Calu3 (cell line): ENCODE data around the gene NR5A1. TPM values are rescaled to one million over a fixed set of nuclear protein-coding genes. Genes with fewer than 3 reads are reported as not detected.

Source experiments
- BruUV-seq: library from RNA; stranded (reverse); fragments of 400-500 nt; replicated peaks from 2 replicates; lab custom pipeline; 2021; lab: Mats Ljungman, UMichigan
- CTCF ChIA-PET: fragments of 300-600 bp; sonication (Branson Sonifier 250); formaldehyde crosslinking; loops from one replicate; lab custom pipeline; 2022; ENCODE audit warnings: antibody characterized with exemption; lab: Charles Lee
- DNase-seq: peaks from one replicate; pipeline ENCODE4 v3.0.0; 2022
- H3K27ac Mint-ChIP-seq: one replicate; pipeline ENCODE4 v1.8.0; 2022; ENCODE audit warnings: mixed read lengths; ENCODE audit not compliant: unreplicated experiment
- H3K27me3 Mint-ChIP-seq: one replicate; pipeline ENCODE4 v1.8.0; 2022; ENCODE audit warnings: mixed read lengths; ENCODE audit not compliant: unreplicated experiment
- H3K36me3 Mint-ChIP-seq: one replicate; pipeline ENCODE4 v1.8.0; 2022; ENCODE audit warnings: mild to moderate bottlenecking, moderate library complexity, mixed read lengths; ENCODE audit not compliant: insufficient read depth, unreplicated experiment
- H3K4me1 Mint-ChIP-seq: one replicate; pipeline ENCODE4 v1.8.0; 2022; ENCODE audit warnings: mild to moderate bottlenecking, low read depth, mixed read lengths; ENCODE audit not compliant: unreplicated experiment
- H3K4me3 Mint-ChIP-seq: one replicate; pipeline ENCODE4 v1.8.0; 2022; ENCODE audit warnings: mild to moderate bottlenecking, low read depth, moderate library complexity, mixed read lengths; ENCODE audit not compliant: unreplicated experiment
- H3K9me3 Mint-ChIP-seq: one replicate; pipeline ENCODE4 v1.8.0; 2022; ENCODE audit warnings: low read depth, mixed read lengths; ENCODE audit not compliant: unreplicated experiment
- CTCF ChIP-seq: fragments of 200-600 bp; IDR thresholded peaks from one replicate; pipeline ENCODE4 v1.8.0; 2022; ENCODE audit warnings: antibody characterized with exemption; ENCODE audit not compliant: unreplicated experiment
- intact Hi-C: fragments of 100-400 bp; cut with micrococcal nuclease; formaldehyde crosslinking; loops from one replicate; pipeline ENCODE4 v1.10.0; 2022; ENCODE audit not compliant: unreplicated experiment
- total RNA-seq: library from RNA; stranded (reverse); gene quantifications from 2 replicates; pipeline ENCODE4 v1.2.3, GENCODE V29; 2022

NR5A1 gene
- total RNA-seq, 1 experiment from 2014 or later: not detected

- H3K4me1 Mint-ChIP-seq: peaks cover 7% of the 10 kb centered on the region
- intact Hi-C loops: no loop called here
- no peak overlapping the region for H3K4me3 Mint-ChIP-seq
- no peaks in the 10 kb centered on the region for H3K9me3 Mint-ChIP-seq
- BruUV-seq: no TSS peak
- CTCF ChIA-PET: no interaction called here
- TF ChIP-seq CTCF: no peak
- no peaks in the 10 kb centered on the region for H3K36me3 Mint-ChIP-seq
- DNase-seq: no peak
- no peaks in the 10 kb centered on the region for H3K27me3 Mint-ChIP-seq
- H3K27ac Mint-ChIP-seq: no peak overlapping the region
Measured at GRCh38 chr9:124531115-124531514, 23.9 kb upstream of the NR5A1 start.

GRCh38 chr9:124530246-124530645, 23.0 kb upstream of the NR5A1 start:
- TF ChIP-seq CTCF: no peak
- intact Hi-C loops: no loop called here
- Mint-ChIP-seq H3K36me3 (no peaks in the 10 kb centered on the region), H3K4me1 (peaks cover 7% of the 10 kb centered on the region), H3K9me3 (no peaks in the 10 kb centered on the region), H3K27me3 (no peaks in the 10 kb centered on the region), H3K27ac (no peak overlapping the region), H3K4me3 (no peak overlapping the region)
- no peak for DNase-seq
- BruUV-seq: no TSS peak
- CTCF ChIA-PET: no interaction called here

GRCh38 chr9:124527781-124528180, 20.6 kb upstream of the NR5A1 start:
- TF ChIP-seq CTCF: no peak
- peak; percentile 19 for DNase-seq
- BruUV-seq: no TSS peak
- H3K27me3 Mint-ChIP-seq: no peaks in the 10 kb centered on the region
- no peaks in the 10 kb centered on the region for H3K9me3 Mint-ChIP-seq
- no peak overlapping the region for H3K27ac Mint-ChIP-seq
- no peak overlapping the region for H3K4me3 Mint-ChIP-seq
- H3K4me1 Mint-ChIP-seq: peaks cover 7% of the 10 kb centered on the region
- H3K36me3 Mint-ChIP-seq: no peaks in the 10 kb centered on the region
- intact Hi-C loops: no loop called here
- CTCF ChIA-PET: interaction anchor here (0.6 to 2.9 kb wide), 2 partner anchors 9 to 102 kb away, joined by 5 to 13 read pairs; no protein-coding TSS in a partner anchor

GRCh38 chr9:124526174-124526573, 19.0 kb upstream of the NR5A1 start:
- BruUV-seq: no TSS peak
- H3K4me3 Mint-ChIP-seq: no peak overlapping the region
- no peak overlapping the region for H3K27ac Mint-ChIP-seq
- CTCF ChIA-PET: interaction anchor here (0.6 kb wide), 1 partner anchor 64 kb away, joined by 6 read pairs; no protein-coding TSS in a partner anchor
- H3K9me3 Mint-ChIP-seq: no peaks in the 10 kb centered on the region
- no peaks in the 10 kb centered on the region for H3K27me3 Mint-ChIP-seq
- TF ChIP-seq CTCF: no peak
- no peak for DNase-seq
- H3K4me1 Mint-ChIP-seq: peaks cover 7% of the 10 kb centered on the region
- intact Hi-C loops: no loop called here
- no peaks in the 10 kb centered on the region for H3K36me3 Mint-ChIP-seq
